GM12891 (cell line): Measurements from ENCODE around the gene PIK3C2B.

Experiments
- PAX5 ChIP-seq: IDR thresholded peaks from 2 replicates; pipeline ENCODE4 v1.6.1; 2011; ENCODE audit warnings: low read length, moderate library complexity, mild to moderate bottlenecking; ENCODE audit not compliant: insufficient read depth, severe bottlenecking
- POLR2A ChIP-seq: IDR thresholded peaks from 2 replicates; pipeline ENCODE4 v1.6.1; 2011; ENCODE audit warnings: low read depth, low read length, control low read depth
- POLR2AphosphoS5 ChIP-seq: IDR thresholded peaks from 2 replicates; pipeline ENCODE4 v1.6.1; 2011; ENCODE audit warnings: low read depth, low read length, control low read depth
- POU2F2 ChIP-seq: IDR thresholded peaks from 2 replicates; pipeline ENCODE4 v1.6.1; 2011; ENCODE audit warnings: low read depth, mild to moderate bottlenecking, control low read depth, low read length, moderate library complexity
- SPI1 ChIP-seq: IDR thresholded peaks from 2 replicates; pipeline ENCODE4 v1.6.1; 2011; ENCODE audit warnings: low read depth, low read length, control low read depth
- TAF1 ChIP-seq: IDR thresholded peaks from 2 replicates; pipeline ENCODE4 v1.6.1; 2011; ENCODE audit warnings: low read depth, low read length, control low read depth

- TF ChIP-seq PAX5: no peak
- TF ChIP-seq POLR2A: no peak
- TF ChIP-seq POLR2AphosphoS5: no peak
- TF ChIP-seq TAF1: no peak
- TF ChIP-seq SPI1: no peak
- TF ChIP-seq POU2F2: no peak
Measured at GRCh38 chr1:204528241-204528640, 33.6 kb upstream of the PIK3C2B start.
